PFSK-1 (cell line): ENCODE measurements around the gene ATP6V0A1.

Source experiments
- FOXP2 ChIP-seq: optimal IDR thresholded peaks from 2 replicates; pipeline ENCODE3; 2011; ENCODE audit warnings: borderline replicate concordance, control low read depth, inconsistent platforms; ENCODE audit not compliant: insufficient read depth; ENCODE audit errors: extremely low read length, extremely low read depth
- POLR2AphosphoS5 ChIP-seq: IDR thresholded peaks from 2 replicates; pipeline ENCODE4 v1.6.1; 2012; ENCODE audit warnings: low read depth, mild to moderate bottlenecking, control low read depth, low read length, moderate library complexity
- SIN3A ChIP-seq: IDR thresholded peaks from 2 replicates; pipeline ENCODE4 v1.6.1; 2012; ENCODE audit warnings: mild to moderate bottlenecking, low read length, moderate library complexity, borderline replicate concordance; ENCODE audit not compliant: insufficient read depth
- TAF1 ChIP-seq: IDR thresholded peaks from 2 replicates; pipeline ENCODE4 v1.6.1; 2012; ENCODE audit warnings: low read length, control low read depth, borderline replicate concordance; ENCODE audit not compliant: insufficient read depth
- TF ChIP-seq, protein P1 (sequence below), 2 experiments: IDR thresholded peaks; 2 replicates each; pipeline versions ENCODE4 v1.6.1 to v1.8.0; 2011 to 2012; ENCODE audit warnings: low read depth in 2 of 2, low read length in 2 of 2, control low read depth in 1 of 2, inconsistent platforms in 1 of 2, mild to moderate bottlenecking in 1 of 2, moderate library complexity in 1 of 2; ENCODE audit not compliant: insufficient read depth in 1 of 2

The ATP6V0A1 gene

GRCh38 chr17:42543190-42544079 is 84.8 kb downstream of the ATP6V0A1 start:
- TF ChIP-seq POLR2AphosphoS5 (no peak), TAF1 (no peak), SIN3A (no peak), FOXP2 (no peak)
- TF ChIP-seq, protein P1, sequence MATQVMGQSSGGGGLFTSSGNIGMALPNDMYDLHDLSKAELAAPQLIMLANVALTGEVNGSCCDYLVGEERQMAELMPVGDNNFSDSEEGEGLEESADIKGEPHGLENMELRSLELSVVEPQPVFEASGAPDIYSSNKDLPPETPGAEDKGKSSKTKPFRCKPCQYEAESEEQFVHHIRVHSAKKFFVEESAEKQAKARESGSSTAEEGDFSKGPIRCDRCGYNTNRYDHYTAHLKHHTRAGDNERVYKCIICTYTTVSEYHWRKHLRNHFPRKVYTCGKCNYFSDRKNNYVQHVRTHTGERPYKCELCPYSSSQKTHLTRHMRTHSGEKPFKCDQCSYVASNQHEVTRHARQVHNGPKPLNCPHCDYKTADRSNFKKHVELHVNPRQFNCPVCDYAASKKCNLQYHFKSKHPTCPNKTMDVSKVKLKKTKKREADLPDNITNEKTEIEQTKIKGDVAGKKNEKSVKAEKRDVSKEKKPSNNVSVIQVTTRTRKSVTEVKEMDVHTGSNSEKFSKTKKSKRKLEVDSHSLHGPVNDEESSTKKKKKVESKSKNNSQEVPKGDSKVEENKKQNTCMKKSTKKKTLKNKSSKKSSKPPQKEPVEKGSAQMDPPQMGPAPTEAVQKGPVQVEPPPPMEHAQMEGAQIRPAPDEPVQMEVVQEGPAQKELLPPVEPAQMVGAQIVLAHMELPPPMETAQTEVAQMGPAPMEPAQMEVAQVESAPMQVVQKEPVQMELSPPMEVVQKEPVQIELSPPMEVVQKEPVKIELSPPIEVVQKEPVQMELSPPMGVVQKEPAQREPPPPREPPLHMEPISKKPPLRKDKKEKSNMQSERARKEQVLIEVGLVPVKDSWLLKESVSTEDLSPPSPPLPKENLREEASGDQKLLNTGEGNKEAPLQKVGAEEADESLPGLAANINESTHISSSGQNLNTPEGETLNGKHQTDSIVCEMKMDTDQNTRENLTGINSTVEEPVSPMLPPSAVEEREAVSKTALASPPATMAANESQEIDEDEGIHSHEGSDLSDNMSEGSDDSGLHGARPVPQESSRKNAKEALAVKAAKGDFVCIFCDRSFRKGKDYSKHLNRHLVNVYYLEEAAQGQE (IDR thresholded peaks at IDR 0.05; ENCODE audit: insufficient read depth in 1 of 2, low read depth in 2 of 2, low read length in 2 of 2): no peak

DNA sequence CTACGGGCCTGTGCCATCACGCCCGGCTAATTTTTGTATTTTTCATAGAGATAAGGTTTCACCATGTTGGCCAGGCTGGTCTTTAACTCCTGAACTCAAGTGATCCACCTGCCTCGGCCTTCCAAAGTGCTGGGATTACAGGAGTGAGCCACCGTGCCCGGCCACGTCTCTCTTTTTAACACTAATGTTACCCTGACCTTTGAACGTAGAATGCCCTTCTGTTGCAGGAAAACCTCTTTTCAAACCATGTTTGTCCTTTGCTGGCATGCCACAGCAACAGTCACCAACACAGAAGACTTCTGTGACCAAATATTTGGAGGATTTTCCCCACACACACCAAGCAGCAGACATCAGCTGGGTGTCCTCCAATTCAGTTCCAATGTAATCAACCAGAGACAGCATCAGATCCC is 86.2 kb downstream of the ATP6V0A1 start:
- TF ChIP-seq TAF1 (no peak), SIN3A (no peak), POLR2AphosphoS5 (no peak), FOXP2 (no peak)
- TF ChIP-seq, protein P1 (IDR thresholded peaks at IDR 0.05; ENCODE audit: insufficient read depth in 1 of 2, low read depth in 2 of 2, low read length in 2 of 2): no peak

DNA sequence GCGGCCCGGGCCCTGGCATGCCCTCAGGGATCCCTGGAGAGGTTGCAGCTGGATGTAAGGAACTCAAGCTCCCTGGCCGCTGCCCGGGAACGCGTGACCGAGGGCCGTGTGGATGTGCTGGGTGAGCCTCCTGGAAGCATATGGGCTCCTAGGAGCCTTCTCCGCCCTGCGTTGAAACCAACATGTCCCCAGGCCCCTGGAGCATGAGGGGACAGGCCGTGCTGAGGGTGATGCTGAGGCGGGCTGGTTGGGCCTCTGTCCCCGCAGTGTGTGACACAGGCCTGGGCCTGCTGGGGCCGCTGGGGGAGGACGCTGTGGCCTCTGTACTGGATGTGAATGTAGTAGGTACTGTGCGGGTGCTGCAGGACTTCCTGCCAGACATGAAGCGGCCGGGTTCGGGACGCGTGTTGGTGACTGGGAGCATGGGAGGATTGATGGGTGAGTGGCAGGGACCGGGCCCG is 88.4 kb downstream of the ATP6V0A1 start:
- TF ChIP-seq SIN3A: no peak
- no peak for TF ChIP-seq POLR2AphosphoS5
- no peak for TF ChIP-seq TAF1
- no peak for TF ChIP-seq FOXP2
- TF ChIP-seq, protein P1 (IDR thresholded peaks at IDR 0.05; ENCODE audit: insufficient read depth in 1 of 2, low read depth in 2 of 2, low read length in 2 of 2): no peak

DNA sequence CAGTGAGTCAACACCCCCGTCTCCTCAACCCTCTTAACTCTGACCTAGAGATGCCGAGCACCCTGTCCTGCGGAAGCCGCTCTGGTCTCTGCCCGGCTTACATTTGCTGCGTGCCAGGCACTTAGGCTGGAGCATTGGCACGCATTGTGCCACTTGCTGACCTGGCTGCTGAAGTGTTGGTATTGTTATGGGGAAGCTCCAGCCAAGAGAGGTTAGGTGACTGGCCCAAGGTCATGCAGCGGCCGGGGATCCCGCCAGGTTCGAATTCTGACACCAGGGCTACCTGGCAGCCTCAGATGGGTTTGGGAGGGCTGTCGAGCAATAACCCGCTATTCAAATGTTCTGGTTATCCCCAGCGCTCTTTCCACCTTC is 89.0 kb downstream of the ATP6V0A1 start:
- TF ChIP-seq FOXP2 (no peak), SIN3A (no peak), POLR2AphosphoS5 (no peak), TAF1 (no peak)
- TF ChIP-seq, protein P1 (IDR thresholded peaks at IDR 0.05; ENCODE audit: insufficient read depth in 1 of 2, low read depth in 2 of 2, low read length in 2 of 2): no peak
